ENCODE results near the gene BPIFB3.

DNA sequence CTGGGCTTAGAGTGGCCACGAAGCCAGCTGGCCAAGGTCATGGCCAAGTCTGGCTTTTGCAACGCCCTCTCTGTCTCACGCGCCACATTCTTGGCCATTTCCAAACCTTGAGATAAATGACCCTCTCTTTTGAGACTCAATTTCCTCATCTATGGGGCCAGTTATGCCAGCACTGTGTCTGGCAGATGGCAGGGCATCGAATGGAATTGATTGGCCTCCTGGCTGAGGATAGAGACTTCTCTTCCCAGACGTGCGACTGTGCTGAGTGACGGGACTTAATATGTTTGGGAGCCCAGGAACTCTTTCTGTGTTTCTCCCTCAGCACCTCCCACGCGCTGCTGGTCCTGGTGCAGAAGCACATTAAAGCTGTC, 38.6 kb upstream of the BPIFB3 start:
- TF ChIP-seq, protein P1, sequence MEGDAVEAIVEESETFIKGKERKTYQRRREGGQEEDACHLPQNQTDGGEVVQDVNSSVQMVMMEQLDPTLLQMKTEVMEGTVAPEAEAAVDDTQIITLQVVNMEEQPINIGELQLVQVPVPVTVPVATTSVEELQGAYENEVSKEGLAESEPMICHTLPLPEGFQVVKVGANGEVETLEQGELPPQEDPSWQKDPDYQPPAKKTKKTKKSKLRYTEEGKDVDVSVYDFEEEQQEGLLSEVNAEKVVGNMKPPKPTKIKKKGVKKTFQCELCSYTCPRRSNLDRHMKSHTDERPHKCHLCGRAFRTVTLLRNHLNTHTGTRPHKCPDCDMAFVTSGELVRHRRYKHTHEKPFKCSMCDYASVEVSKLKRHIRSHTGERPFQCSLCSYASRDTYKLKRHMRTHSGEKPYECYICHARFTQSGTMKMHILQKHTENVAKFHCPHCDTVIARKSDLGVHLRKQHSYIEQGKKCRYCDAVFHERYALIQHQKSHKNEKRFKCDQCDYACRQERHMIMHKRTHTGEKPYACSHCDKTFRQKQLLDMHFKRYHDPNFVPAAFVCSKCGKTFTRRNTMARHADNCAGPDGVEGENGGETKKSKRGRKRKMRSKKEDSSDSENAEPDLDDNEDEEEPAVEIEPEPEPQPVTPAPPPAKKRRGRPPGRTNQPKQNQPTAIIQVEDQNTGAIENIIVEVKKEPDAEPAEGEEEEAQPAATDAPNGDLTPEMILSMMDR (IDR thresholded peaks at IDR 0.05): no peak
- no peak for TF ChIP-seq POLR2A (IDR thresholded peaks at IDR 0.05)
